SHP77 treated with DMSO at 0.1 percent for 48 hours (cell line): Measurements from ENCODE around the gene ALDOA.

ENCODE experiments used
- DNase-seq: peaks from one replicate; lab custom pipeline; 2025; lab: John Stamatoyannopoulos, UW

Gene ALDOA

DNA sequence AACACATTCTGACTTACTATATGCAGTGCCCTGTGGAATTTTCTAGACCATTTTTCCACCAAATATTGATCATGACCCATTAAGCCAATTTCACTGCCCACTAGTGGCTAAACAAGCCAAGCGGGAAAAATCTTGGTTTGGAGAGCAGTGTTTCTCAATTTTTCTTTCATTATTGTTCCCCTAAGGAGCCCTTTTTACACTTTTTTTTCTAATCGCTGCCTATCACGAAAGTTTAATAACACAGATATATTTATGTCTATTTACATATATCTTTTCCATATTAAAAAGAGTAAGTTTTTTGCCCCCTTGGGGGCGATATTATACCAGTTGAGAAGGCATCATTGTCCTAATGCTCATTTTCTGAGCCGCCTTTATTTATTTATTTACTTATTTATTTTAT, 23.7 kb upstream of the ALDOA start:
- DNase-seq: no peak

DNA sequence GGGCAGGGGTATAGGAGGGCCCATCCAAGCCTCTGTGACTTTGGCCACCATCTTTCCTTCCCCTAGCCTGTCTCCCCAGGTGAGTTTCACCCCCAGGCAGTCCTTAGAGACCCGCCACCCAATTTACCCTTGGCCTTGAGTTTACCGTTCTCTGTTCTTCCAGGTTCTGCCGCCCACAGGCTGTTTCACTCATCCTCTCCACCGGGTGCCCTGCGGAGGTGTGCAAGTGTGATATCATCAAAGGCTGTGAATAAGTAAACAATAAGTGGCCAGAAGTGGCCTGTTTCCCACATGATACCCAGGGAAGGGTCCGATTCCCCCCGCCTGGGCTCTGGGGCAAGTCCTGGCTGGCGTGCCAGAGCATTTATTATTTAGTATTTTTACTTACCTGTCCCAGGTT, 19.4 kb upstream of the ALDOA start:
- DNase-seq: no peak

GRCh38 chr16:30046588-30046987, 19.0 kb upstream of the ALDOA start:
- no peak for DNase-seq

GRCh38 chr16:30049871-30050270, 15.7 kb upstream of the ALDOA start:
- no peak for DNase-seq

GRCh38 chr16:30051518-30051917, 14.0 kb upstream of the ALDOA start:
- DNase-seq: no peak

DNA sequence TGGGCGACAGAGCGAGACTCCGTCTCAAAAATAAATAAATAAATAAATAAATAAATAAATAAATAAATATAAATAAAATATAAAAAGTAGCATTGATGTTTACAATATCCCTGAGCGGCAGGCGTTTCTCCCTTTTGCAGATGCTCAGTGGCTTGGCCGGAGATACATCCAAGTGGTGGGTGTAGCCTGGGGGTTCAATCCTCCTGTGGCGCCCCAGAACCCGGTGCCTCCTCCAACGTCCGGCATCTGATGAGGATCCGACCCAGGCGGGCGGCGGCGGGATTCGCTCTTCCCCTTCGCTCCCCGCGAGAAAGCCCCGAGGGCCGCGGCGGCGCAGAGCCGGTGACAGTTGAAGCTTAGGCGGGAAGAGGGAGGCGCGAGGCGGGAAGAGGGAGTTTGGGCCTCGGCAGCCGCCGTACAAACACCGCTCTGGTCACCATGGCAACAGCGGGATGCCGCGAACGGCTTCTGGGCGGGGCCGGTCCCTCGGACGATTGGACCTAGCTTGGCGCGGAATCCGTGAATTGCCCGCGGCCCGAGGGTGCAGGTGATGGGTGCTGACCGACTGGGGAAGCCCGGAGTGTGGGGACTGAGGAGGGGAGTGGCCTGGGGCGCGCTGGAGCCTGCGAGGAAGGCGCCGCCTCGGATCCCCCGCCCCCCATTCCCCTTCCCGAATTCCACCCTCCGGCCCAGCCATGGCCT, 12.7 kb upstream of the ALDOA start:
- DNase-seq: peak; percentile 95

GRCh38 chr16:30053376-30054015, 12.1 kb upstream of the ALDOA start:
- DNase-seq: no peak

DNA sequence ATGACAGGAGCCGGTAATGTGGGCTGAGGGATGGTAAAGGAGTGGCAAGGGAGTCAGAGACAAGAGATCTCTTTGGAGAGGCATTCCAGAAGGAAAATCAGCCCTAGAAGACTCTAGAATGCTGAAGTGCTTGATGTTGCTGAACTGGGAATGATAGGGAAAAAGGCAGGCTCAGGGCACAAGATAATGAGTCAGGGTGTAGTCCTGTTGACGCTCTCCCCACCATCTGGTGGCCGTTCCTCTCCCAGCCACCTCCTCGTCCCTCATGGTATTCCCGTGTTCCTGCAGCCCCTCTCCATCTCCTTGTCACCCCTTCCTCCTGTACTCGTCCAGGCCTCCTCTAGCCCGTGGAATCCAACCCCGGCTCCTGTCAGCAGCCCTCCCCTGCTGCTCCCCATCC, 11.1 kb upstream of the ALDOA start:
- DNase-seq: no peak

DNA sequence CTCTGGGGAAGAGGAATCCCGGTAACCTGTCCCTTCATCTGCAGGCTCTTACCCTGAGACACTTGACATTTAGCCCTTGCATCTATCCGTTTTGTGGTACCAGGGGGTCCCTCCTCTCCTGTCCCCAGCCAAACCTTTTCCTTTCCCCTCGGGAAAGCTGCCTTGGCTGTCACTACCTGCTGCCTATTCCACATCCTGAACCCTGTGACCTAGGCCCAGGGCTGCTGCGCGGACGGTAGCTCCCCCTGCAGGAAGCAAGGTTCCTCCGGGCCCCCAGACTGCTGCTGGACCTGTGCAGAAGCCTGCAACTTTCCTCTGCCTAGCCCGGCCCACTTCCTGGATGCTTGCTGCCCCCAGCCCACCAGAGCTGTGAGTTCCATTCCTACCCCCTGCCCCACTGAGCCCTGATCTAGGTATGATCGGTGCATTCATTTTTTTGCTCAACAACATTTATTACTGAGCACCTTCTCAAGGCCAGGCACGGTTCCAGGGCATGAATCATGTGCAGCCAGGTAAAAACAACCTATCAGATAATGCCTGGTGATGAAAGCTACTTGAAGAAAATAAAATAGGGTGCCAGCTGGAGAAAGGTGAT, 10.5 kb upstream of the ALDOA start:
- DNase-seq: no peak

DNA sequence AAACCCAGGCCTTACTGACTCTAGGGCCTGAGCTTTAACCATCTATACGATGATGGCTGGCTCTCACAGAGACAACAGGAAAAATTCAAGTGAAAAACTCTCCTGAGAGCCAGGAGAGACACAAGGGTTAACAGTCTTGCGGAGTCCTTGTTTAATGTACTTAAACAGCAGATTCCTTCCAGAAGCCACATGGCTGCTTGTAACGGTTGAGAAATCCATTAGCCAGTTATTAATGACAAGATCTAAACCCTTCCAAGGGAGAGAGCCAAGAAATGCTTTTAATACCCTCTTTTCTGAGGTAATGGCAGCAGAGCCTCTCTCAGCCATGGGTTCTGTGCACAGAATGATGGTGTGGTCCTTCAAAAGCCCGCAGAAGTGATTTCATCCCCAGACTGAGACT, 5.2 kb upstream of the ALDOA start:
- DNase-seq: no peak

- DNase-seq: no peak
These were observed 4.6 kb upstream of the ALDOA start for GRCh38 chr16:30060836-30061554.

DNA sequence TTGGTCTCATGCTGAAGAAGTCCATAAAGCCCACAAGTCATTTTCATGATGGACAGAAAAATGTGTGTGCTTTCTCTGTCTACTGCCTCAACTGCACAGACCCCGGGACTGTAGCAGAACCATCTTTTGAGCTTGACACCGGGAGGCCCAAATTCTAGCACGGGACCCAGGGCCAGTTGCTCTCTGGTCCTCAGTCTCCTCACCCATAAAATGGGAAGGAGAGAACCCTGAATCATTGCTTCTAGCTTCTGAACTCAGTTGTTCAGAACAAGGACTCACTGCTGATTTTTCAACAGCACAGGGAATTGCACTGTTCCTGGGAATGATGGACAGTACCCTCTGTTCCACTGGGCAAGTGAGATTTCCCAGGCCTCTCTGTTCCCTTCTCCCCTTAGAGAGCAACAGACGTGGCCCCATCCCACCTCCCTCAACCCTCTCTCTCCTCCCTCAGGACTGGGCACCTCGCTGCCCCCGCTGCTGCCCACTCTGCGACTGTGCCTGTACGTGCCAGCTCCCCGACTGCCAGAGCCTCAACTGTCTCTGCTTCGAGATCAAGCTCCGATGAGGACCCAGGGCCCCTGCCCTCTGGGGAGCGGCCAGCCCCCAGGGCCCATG, 2.2 kb upstream of the ALDOA start:
- no peak for DNase-seq

DNA sequence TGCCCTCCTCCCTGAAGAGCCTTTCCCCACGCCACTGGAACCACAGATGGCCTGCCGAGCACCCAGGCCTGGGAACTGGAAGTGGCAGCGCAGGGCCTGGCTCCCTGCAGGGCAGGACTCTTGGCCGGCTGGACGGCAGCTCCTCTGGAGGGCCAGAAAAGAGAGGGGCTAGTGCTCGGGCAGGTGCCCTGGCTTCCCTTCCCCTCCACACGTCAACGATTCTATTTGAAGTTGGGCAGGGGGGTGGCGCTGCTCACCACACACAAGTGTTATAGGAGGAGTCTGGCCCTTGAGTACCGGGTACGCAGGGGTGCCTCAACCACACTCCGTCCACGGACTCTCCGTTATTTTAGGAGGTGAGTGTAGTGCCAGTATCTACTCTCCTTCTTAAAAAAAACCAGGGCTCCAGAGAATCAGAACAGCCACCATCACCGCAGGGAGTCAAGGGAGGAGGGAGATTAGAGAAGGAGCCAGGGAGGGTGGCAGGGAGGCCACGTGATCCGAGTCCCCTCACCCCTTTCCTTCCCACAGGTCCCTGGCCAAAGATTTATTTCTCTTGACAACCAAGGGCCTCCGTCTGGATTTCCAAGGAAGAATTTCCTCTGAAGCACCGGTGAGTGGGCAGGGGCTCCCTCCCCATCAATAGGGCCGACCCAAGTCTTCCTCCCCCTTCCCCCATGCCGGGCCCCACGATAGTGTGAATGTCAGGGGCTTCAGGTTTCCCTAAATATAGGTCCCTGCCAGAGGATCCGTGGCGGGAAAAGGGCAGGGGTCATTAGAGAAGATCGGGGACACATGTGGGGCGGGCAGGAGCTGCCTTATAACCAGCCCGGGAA, 1.4 kb upstream of the ALDOA start:
- peak; percentile 96 for DNase-seq

GRCh38 chr16:30064729-30065101, 845 bp upstream of the ALDOA start:
- no peak for DNase-seq

DNA sequence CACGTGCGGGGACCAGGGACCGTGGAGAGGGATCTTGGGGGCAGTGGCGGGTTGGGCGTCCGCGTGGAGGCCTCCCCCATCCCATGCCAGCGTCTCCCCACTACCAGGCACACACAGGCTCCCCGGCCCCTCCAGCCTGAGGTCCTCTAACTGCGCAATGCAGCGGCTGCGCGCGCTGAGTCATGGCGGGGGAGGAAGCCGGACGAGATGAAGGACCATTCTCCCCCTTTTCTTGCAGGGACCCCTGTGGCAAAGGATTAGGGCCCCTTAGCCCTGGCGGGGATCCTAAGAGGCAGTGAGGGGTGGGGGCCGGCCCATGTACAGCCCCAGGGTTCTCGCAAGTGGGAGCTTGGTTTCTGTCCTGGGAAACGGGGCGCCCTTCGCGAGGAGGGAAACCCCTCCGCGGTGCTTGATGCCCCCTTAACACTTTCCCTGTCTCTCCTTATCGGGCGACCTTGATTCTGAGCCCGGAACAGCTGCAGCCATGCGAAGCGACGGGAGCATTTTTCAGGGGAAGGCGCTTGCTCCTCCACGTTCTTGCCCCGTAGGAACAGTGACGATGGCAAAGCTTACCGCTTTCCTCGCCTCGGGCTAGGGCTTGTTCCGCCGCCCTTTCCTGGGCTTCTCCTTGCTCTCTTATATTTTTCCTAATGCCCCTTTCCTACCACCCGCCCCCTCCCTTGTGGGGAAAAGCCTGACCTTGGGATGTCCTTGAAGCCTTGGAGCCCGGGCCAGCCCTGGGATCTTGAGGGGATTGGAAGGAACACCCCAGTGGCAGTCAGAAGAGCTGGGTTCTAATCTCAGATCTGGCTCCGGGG, 592 bp downstream of the ALDOA start:
- no peak for DNase-seq

DNA sequence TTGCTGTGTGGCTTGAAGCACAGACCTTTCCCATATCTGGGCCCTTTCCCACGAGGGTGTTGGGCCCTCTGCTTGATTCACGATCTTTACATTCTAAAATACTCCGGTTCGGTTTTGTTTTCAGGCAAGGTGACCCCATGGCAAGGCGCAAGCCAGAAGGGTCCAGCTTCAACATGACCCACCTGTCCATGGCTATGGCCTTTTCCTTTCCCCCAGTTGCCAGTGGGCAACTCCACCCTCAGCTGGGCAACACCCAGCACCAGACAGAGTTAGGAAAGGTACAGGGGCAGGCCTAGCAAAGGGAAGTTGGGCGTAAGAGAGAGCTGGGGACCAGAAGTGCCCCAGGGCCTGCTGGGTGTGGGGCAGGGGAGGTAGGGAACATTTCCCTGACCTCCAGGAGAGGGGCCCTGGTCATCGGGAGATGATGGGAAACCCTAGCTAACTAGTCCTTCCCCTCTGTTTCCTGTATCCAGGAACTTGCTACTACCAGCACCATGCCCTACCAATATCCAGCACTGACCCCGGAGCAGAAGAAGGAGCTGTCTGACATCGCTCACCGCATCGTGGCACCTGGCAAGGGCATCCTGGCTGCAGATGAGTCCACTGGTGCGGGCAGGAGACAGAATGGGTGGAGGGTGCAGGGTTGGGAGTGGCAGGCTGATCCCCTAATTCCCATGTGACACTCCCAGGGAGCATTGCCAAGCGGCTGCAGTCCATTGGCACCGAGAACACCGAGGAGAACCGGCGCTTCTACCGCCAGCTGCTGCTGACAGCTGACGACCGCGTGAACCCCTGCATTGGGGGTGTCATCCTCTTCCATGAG, 1.4 kb downstream of the ALDOA start:
- no peak for DNase-seq

DNA sequence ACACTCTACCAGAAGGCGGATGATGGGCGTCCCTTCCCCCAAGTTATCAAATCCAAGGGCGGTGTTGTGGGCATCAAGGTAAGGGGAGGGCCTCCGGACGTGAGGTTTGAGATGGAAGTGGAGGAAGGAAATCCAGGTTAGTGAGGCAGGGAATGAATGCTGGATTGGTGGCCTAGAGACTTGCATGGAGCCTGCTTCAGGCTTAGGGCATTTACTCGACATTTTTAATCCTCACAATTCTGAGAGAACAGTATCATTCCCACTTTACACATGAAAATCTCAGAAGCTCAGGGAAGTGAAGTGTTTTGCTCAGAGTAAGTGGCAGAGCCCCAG, 2.0 kb downstream of the ALDOA start:
- DNase-seq: no peak

DNA sequence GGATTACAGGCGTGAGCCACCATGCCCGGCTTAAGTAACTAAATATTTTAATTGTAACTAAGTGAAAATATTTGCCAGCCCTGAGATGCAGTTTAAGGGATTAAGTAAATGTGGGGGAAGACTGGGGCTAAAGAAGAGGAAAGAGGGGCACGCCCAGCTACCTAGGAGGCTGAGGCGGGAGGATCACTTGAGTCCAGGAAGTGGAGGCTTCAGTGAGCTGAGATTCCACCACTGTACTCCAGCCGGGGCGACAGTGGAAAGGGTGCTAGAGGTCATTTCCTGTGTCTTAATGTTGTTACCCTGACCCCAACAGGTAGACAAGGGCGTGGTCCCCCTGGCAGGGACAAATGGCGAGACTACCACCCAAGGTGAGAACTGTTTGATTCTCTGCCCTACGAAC, 2.8 kb downstream of the ALDOA start:
- no peak for DNase-seq

DNA sequence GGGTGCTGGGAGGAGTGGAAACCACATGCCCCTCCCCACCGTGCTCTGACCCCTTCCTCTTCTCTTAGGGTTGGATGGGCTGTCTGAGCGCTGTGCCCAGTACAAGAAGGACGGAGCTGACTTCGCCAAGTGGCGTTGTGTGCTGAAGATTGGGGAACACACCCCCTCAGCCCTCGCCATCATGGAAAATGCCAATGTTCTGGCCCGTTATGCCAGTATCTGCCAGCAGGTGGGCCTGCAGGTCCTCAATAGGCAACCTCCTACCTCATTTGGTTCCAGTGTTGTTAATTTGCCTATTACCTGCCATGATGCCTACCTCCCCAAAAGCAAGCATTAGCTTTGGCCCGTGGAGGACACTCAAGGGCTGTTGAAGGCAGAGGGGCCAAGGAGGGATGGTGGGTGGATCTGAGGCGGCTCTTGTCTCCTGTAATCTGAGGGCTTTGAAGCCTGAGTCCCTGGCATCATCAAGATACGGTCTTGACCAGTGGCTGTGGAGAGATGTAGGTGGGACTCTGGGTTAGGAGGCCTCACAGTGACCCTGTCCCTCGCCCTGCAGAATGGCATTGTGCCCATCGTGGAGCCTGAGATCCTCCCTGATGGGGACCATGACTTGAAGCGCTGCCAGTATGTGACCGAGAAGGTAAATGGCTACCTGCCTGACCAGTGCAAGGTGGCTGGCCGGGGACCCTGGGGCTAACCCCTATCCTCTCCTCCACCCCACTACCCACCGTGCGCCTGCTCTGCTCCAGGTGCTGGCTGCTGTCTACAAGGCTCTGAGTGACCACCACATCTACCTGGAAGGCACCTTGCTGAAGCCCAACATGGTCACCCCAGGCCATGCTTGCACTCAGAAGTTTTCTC, 3.4 kb downstream of the ALDOA start:
- no peak for DNase-seq
